A673 (cell line): Measurements from ENCODE around the gene SCART1. TPM values are rescaled to one million over a fixed set of nuclear protein-coding genes. Genes with fewer than 3 reads are reported as not detected.
"Not testable (repeated sequence)": the region's sequence is repeated elsewhere in the genome, so short reads cannot be mapped to it uniquely, and the experiment has no call there.

Source experiments
- BruUV-seq: library from RNA; stranded (reverse); fragments of 400-500 nt; replicated peaks from 2 replicates; lab custom pipeline; 2021; lab: Mats Ljungman, UMichigan
- CTCF ChIA-PET: fragments of 300-600 bp; sonication (Branson Sonifier 250); formaldehyde crosslinking; loops from one replicate; lab custom pipeline; 2022; ENCODE audit warnings: antibody characterized with exemption; lab: Charles Lee
- POLR2A ChIA-PET: fragments of 300-600 bp; sonication (Branson Sonifier 250); formaldehyde crosslinking; loops from one replicate; lab custom pipeline; 2022; ENCODE audit warnings: antibody characterized with exemption; ENCODE audit not compliant: low non-redundant PET; lab: Charles Lee
- DNase-seq: peaks from one replicate; pipeline ENCODE4 v3.0.0-alpha.2; 2015; ENCODE audit warnings: low spot score
- H3K27ac ChIP-seq: fragments of 200-600 bp; sonication (generic); 2 replicates; pipeline ENCODE4 v1.5.1; 2016; ENCODE audit warnings: mixed run types, low read depth, mild to moderate bottlenecking, mixed read lengths, antibody characterized with exemption, low read length; ENCODE audit not compliant: poor library complexity, severe bottlenecking
- H3K27me3 ChIP-seq: fragments of 200-600 bp; sonication (generic); replicated peaks from 2 replicates; pipeline ENCODE4 v1.6.1; 2017; ENCODE audit warnings: mixed run types, low read depth, mild to moderate bottlenecking, mixed read lengths, antibody characterized with exemption, low read length; ENCODE audit not compliant: insufficient read depth, poor library complexity
- H3K36me3 ChIP-seq: fragments of 200-600 bp; sonication (generic); 2 replicates; pipeline ENCODE4 v1.6.1; 2016; ENCODE audit warnings: mixed run types, mild to moderate bottlenecking, mixed read lengths, antibody characterized with exemption, low read length; ENCODE audit not compliant: insufficient read depth, poor library complexity, severe bottlenecking
- H3K4me1 ChIP-seq: fragments of 200-600 bp; sonication (generic); 2 replicates; pipeline ENCODE4 v1.6.1; 2017; ENCODE audit warnings: mixed run types, mild to moderate bottlenecking, mixed read lengths, antibody characterized with exemption, low read length; ENCODE audit not compliant: insufficient read depth, poor library complexity, severe bottlenecking
- H3K4me3 ChIP-seq: fragments of 200-600 bp; sonication (generic); 2 replicates; pipeline ENCODE4 v1.5.1; 2016; ENCODE audit warnings: low read depth, mixed run types, mild to moderate bottlenecking, mixed read lengths, low read length; ENCODE audit not compliant: poor library complexity, severe bottlenecking
- H3K9me3 ChIP-seq: fragments of 200-600 bp; sonication (generic); 2 replicates; pipeline ENCODE4 v1.6.1; 2016; ENCODE audit warnings: mixed run types, low read depth, mild to moderate bottlenecking, mixed read lengths, antibody characterized with exemption, low read length; ENCODE audit not compliant: poor library complexity, severe bottlenecking
- EZH2 ChIP-seq: fragments of 200-600 bp; sonication (generic); IDR thresholded peaks from 2 replicates; pipeline ENCODE4 v1.6.1; 2017; ENCODE audit warnings: borderline replicate concordance, low read depth, mild to moderate bottlenecking, mixed read lengths, antibody characterized with exemption, low read length; ENCODE audit not compliant: poor library complexity, severe bottlenecking
- intact Hi-C: fragments of 100-400 bp; cut with micrococcal nuclease; formaldehyde crosslinking; loops from one replicate; pipeline ENCODE4 v1.10.0; 2022; ENCODE audit not compliant: unreplicated experiment
- total RNA-seq: library from RNA; stranded (reverse); gene quantifications from 2 replicates; pipeline ENCODE4 v1.2.3, GENCODE V29; 2021
- TF ChIP-seq, protein P1 (sequence below): fragments of 300-800, 200-600 bp; sonication (generic); conservative IDR thresholded peaks from 2 replicates; pipeline ENCODE4 v1.5.1; 2017; ENCODE audit warnings: low read depth, mild to moderate bottlenecking, antibody characterized with exemption, low read length, moderate library complexity, mixed read lengths

Gene SCART1
- total RNA-seq, 1 experiment from 2014 or later: 1.8 TPM

DNA sequence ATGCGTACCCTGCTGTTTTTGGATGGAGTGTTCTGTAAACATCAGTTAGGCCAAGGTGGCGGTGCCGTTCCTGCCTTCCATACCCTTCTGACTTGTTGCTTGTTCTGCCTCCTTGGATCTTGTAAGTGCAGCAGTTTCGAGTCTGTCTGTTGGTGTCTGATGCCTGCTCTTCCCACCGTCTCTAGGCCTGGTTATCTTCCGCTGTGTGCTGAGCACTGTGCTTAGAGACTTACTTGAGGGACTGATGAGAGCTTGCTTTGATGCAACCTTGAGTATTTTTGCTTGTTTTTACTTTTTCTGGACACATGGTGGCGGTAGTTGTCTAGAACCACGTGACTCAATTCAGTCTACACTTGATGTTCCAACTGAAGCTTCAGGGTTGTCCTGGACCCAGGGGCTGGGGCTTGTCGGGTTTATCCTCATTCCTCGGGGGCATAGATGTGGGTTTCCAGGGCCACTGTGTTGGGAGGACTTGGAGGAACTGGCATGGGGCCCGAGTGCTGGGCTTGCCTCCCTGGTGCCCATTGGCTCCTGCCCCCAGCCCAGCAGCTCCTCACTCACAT is 15.0 kb upstream of the SCART1 start:
- ChIA-PET POLR2A (no interaction called here), CTCF (interaction anchor here (0.6 kb wide), 1 partner anchor 117 kb away, joined by 3 read pairs; no protein-coding TSS in a partner anchor)
- no TSS peak for BruUV-seq
- Histone ChIP-seq H3K36me3 (no peaks in the 10 kb centered on the region), H3K4me1 (no peaks in the 10 kb centered on the region), H3K9me3 (no peaks in the 10 kb centered on the region), H3K4me3 (no peak overlapping the region), H3K27me3 (no peaks in the 10 kb centered on the region), H3K27ac (no peak overlapping the region)
- intact Hi-C loops: no loop called here
- peak; percentile 64 for DNase-seq
- TF ChIP-seq, protein P1, sequence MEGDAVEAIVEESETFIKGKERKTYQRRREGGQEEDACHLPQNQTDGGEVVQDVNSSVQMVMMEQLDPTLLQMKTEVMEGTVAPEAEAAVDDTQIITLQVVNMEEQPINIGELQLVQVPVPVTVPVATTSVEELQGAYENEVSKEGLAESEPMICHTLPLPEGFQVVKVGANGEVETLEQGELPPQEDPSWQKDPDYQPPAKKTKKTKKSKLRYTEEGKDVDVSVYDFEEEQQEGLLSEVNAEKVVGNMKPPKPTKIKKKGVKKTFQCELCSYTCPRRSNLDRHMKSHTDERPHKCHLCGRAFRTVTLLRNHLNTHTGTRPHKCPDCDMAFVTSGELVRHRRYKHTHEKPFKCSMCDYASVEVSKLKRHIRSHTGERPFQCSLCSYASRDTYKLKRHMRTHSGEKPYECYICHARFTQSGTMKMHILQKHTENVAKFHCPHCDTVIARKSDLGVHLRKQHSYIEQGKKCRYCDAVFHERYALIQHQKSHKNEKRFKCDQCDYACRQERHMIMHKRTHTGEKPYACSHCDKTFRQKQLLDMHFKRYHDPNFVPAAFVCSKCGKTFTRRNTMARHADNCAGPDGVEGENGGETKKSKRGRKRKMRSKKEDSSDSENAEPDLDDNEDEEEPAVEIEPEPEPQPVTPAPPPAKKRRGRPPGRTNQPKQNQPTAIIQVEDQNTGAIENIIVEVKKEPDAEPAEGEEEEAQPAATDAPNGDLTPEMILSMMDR: peak; percentile 62
- TF ChIP-seq EZH2: no peak

- Histone ChIP-seq H3K9me3 (no peaks in the 10 kb centered on the region), H3K4me1 (no peaks in the 10 kb centered on the region), H3K27me3 (no peaks in the 10 kb centered on the region), H3K27ac (no peak overlapping the region), H3K36me3 (no peaks in the 10 kb centered on the region), H3K4me3 (no peak overlapping the region)
- no TSS peak for BruUV-seq
- ChIA-PET POLR2A (no interaction called here), CTCF (interaction anchor here (0.6 kb wide), 1 partner anchor 116 kb away, joined by 3 read pairs; no protein-coding TSS in a partner anchor)
- no peak for TF ChIP-seq EZH2
- TF ChIP-seq, protein P1: no peak
- DNase-seq: no peak
- intact Hi-C loops: no loop called here
Observed at GRCh38 chr10:133439517-133440461, 14.0 kb upstream of the SCART1 start.

DNA sequence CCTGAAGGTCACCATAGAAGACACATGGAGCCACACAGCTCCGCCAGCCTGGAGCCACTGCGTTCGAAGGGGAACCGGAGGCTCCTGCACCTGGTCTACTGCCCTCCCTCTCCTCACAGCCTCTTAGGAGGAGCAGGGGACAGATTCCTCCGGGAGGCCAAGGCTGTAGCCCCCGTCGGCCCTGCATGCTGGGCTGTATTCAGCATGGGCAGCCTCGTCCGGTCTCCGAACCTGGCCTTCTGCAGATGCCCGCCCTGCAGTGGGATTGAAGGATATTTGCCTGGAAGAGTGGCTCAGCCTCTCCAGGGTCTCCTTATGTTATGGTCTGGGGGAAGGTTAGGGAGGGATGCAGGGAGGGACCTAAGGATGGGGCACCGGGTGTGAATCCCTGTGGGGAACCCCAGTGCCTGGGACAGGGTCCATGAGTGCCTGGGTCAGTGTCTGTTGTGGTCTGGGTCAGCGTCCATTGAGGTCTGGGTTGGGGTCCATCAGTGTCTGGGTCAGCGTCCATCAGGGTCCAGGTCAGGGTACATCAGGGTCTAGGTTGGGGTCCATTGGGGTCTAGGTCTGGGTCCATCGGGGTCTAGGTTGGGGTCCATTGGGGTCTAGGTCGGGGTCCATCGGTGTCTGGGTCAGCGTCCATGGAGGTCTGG is 13.0 kb upstream of the SCART1 start:
- POLR2A ChIA-PET: no interaction called here
- no peak for DNase-seq
- Histone ChIP-seq H3K36me3 (no peaks in the 10 kb centered on the region), H3K27ac (no peak overlapping the region), H3K9me3 (no peaks in the 10 kb centered on the region), H3K4me3 (no peak overlapping the region), H3K27me3 (no peaks in the 10 kb centered on the region), H3K4me1 (no peaks in the 10 kb centered on the region)
- CTCF ChIA-PET: no interaction called here
- TF ChIP-seq, protein P1: no peak
- TF ChIP-seq EZH2: no peak
- no TSS peak for BruUV-seq
- intact Hi-C loops: no loop called here

DNA sequence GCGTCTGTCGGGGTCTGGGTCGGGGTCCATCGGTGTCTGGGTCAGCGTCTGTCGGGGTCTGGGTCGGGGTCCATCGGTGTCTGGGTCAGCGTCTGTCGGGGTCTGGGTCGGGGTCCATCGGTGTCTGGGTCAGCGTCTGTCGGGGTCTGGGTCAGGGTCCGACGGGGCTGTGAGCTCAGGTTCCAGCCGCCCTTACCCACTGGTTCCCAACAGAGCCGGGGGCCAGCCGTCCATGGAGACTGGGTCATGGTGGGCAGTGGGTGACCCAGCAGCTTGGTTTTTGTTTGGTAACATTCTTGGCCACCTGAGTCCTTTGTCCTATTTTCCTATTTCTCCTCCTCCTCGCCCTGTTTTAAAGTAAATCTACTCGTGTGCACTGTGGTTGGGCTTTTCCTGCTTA is 12.4 kb upstream of the SCART1 start:
- CTCF ChIA-PET: not testable (repeated sequence)

More for the DNA sequence above, 12.4 kb upstream of the SCART1 start:
- H3K9me3 ChIP-seq, H3K4me3 ChIP-seq, DNase-seq, H3K27ac ChIP-seq, H3K27me3 ChIP-seq, POLR2A ChIA-PET, intact Hi-C loops, H3K4me1 ChIP-seq, H3K36me3 ChIP-seq, BruUV-seq: not testable (repeated sequence)
